ENCODE results near the gene ATG5. TPM values are rescaled to one million over a fixed set of nuclear protein-coding genes. Genes with fewer than 3 reads are reported as not detected.

Gene ATG5
- polyA plus RNA-seq, 6 donors from 2014 or later = 33.6 to 44.4 (median 40.3) TPM

DNA sequence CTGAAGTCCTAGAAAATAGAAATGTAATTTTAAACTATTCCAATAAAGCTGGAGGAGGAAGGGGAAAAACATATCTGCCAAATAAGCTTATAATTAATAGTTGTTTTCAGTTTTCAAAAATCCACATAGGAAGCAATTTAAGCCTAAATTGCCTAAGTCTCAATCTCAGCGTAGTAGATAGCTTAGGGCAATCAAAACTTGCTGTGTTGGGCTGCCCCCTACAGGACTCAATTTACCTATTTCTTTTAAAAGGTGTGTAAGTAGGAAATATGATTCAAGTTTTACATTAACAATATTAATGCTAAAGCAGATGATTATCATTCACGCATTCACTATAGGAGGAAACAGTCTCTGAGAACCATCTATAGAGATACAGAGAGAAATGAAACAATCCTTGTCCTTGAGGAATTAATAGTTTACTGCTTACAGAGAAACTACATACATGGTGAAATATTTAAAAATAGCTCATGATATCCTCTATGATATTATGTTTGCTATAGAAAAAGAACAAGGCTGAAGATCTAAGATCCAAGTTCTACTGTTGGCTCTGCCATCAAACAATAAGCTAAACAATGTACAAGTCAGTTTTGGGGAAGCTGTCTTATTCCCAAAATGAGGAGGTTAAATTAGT lies 102.1 kb downstream of the ATG5 start:
- DNase-seq = peak; percentile 61
- H3K36me3 Mint-ChIP-seq = peaks cover 10 to 13% of the 10 kb centered on the region in 2 donors
- H3K27ac Mint-ChIP-seq = no peak overlapping the region
- H3K4me3 Mint-ChIP-seq = no peak overlapping the region
- ATAC-seq (ENCODE audit: low read depth in 2 of 2) = peak; percentile 43 to 61
- H3K4me1 Mint-ChIP-seq = peaks cover 4 to 15% (median 13%) of the 10 kb centered on the region in 3 donors
- peaks cover 0 to 9% (median 0%) of the 10 kb centered on the region in 7 donors for H3K9me3 Mint-ChIP-seq
- H3K27me3 Mint-ChIP-seq = no peaks in the 10 kb centered on the region

DNA sequence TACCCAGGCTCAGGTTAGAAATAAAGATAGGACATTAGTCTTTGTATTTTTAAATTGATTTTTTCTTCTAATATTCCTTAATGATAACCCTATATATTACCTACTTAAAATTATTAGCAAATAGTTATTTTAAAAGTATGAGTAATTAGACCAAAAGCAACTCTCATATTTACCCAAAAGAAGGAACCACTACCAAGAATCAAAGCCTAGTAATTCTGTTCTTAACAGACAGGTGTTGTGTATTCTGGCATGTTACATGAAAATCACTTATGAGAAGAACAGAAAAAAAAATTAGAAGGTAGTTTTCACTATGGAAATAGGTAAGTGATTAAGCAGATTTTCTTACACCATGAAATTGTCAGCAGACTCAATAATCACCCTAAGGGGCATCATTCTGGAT lies 105.1 kb downstream of the ATG5 start:
- H3K4me3 Mint-ChIP-seq = no peak overlapping the region
- peaks cover 0 to 8% (median 6%) of the 10 kb centered on the region in 3 donors for H3K4me1 Mint-ChIP-seq
- H3K36me3 Mint-ChIP-seq = no peaks in the 10 kb centered on the region
- H3K27me3 Mint-ChIP-seq = no peaks in the 10 kb centered on the region
- H3K9me3 Mint-ChIP-seq = no peaks in the 10 kb centered on the region
- DNase-seq (no peak), ATAC-seq (ENCODE audit: low read depth in 2 of 2) (no peak)
- H3K27ac Mint-ChIP-seq = no peak overlapping the region

DNA sequence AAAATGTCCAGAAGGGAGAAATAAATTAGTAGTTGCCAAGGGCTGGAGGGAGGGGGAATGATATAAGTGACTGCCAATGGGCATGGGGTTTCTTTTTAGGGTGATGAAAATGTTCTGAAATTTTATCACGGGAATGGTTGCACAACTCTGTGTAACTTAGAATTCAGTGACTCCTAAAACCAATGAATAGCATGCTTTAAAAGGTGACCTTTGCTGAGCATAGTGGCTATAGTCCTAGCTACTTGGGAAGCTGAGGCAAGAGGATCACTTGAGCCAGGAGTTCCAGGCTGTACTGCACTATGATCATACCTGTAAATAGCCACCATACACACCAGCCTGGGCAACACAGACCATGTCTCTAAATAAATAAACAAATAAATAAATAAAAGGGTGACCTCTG lies 109.0 kb downstream of the ATG5 start:
- DNase-seq (no peak), ATAC-seq (ENCODE audit: low read depth in 2 of 2) (no peak)
- Mint-ChIP-seq H3K4me1 (peaks cover 9 to 13% (median 12%) of the 10 kb centered on the region in 3 donors), H3K36me3 (no peaks in the 10 kb centered on the region), H3K4me3 (no peak overlapping the region), H3K27ac (no peak overlapping the region), H3K27me3 (no peaks in the 10 kb centered on the region), H3K9me3 (no peaks in the 10 kb centered on the region)

DNA sequence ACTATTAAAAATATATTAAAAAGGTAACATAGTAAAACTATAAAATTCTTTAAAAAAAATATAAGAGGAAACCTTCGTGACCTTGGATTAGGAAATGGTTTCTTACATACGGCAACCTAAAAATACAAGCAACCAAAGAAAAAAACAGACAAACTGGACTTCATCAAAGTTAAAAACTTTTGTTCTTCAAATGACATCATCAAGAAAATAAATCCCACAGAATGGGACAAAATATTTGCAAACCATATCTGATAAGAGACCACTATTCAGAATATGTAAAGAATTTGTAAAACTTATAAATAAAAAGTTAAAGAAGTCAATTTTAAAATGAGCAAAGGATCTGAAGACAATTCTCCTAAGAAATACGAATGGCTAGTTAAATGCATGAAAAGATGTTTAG lies 110.0 kb downstream of the ATG5 start:
- Mint-ChIP-seq H3K4me1 (peaks cover 13 to 16% (median 14%) of the 10 kb centered on the region in 3 donors), H3K27ac (no peak overlapping the region), H3K4me3 (no peak overlapping the region), H3K9me3 (no peaks in the 10 kb centered on the region), H3K27me3 (no peaks in the 10 kb centered on the region), H3K36me3 (peaks cover 5 to 8% of the 10 kb centered on the region in 2 donors)
- ATAC-seq (ENCODE audit: low read depth in 2 of 2) (no peak), DNase-seq (no peak)

DNA sequence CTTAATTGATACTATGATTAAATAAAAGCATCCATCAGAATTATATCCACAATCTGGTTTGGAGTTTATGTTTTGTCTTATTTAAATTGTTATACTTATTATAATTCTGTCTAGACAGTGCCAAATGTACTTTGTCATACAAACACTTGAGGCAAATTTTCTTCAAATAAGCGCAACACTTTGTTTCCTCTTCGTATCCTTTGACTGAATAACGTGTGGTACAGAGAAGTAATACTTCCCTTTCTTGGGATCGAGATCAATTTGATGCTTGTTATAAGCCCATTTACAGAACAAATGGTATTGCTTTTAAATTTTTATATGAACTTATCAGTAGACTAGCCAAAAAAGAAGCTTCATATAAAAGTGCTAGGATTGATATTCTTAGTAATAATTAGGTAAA lies 111.0 kb downstream of the ATG5 start:
- Mint-ChIP-seq H3K4me3 (no peak overlapping the region), H3K27me3 (no peaks in the 10 kb centered on the region), H3K36me3 (peaks cover 5 to 8% of the 10 kb centered on the region in 2 donors), H3K4me1 (peaks cover 13 to 16% (median 14%) of the 10 kb centered on the region in 3 donors), H3K27ac (peak overlapping the region in 2 of 6 donors; percentile 4 to 26), H3K9me3 (no peaks in the 10 kb centered on the region)
- DNase-seq (no peak), ATAC-seq (ENCODE audit: low read depth in 2 of 2) (peak in 1 of 2 donors; percentile 41)

DNA sequence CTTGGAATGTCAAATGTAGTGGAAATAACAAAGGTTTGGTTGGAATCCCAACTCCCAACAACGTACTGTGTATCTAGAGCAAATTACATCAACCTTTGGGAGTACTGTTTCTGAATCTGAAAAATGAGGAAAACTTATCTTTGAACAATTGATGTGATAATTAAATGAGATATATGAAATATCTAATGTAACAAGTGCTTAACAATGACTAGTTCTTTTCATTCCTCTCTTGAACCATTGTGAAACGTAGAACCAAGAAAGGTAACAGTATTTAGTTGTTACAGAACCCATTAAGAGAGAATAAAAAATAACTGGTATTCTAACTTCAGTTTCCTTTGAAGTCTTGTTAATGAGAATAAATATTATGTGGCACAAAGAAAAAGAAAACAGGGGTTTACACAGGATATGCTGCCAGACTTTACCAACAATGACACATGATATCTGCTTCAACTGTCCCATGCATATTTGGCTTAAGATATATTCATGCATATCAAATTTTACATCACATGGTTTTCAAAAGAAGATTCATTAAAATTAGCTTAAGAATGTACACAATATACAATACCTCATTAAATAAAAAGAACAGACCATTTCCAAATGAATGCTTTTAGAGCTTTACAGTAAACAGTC lies 111.8 kb downstream of the ATG5 start:
- ATAC-seq (ENCODE audit: low read depth in 2 of 2) (no peak), DNase-seq (no peak)
- H3K27me3 Mint-ChIP-seq = no peaks in the 10 kb centered on the region
- peak overlapping the region in 3 of 6 donors; percentile 44 to 60 (median 57) for H3K27ac Mint-ChIP-seq
- peaks cover 5 to 8% of the 10 kb centered on the region in 2 donors for H3K36me3 Mint-ChIP-seq
- H3K9me3 Mint-ChIP-seq = peaks cover 0 to 3% (median 0%) of the 10 kb centered on the region in 7 donors
- H3K4me3 Mint-ChIP-seq = no peak overlapping the region
- peaks cover 13 to 16% (median 14%) of the 10 kb centered on the region in 3 donors for H3K4me1 Mint-ChIP-seq

DNA sequence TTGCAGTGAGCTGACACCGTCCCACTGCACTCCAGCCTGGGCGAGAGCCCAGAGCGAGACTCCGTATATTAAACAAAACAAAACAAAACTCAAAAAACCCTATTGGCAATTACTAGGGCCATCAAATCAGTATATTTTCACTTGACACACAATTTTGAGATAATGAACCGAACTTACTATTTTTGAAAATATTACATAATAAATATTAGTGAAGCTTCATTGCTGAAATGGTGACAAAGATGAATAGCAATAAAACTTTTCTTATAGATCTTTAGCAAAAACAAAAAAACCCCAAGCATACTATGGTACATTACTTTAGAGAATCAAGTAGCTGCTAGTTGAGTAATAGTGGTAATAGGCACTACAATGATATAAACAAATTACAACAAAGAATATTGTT lies 113.0 kb downstream of the ATG5 start:
- ATAC-seq (ENCODE audit: low read depth in 2 of 2) (no peak), DNase-seq (no peak)
- H3K36me3 Mint-ChIP-seq = peaks cover 5 to 8% of the 10 kb centered on the region in 2 donors
- peaks cover 13 to 16% (median 14%) of the 10 kb centered on the region in 3 donors for H3K4me1 Mint-ChIP-seq
- H3K4me3 Mint-ChIP-seq = no peak overlapping the region
- no peak overlapping the region for H3K27ac Mint-ChIP-seq
- H3K27me3 Mint-ChIP-seq = no peaks in the 10 kb centered on the region
- peaks cover 0 to 3% (median 0%) of the 10 kb centered on the region in 7 donors for H3K9me3 Mint-ChIP-seq

DNA sequence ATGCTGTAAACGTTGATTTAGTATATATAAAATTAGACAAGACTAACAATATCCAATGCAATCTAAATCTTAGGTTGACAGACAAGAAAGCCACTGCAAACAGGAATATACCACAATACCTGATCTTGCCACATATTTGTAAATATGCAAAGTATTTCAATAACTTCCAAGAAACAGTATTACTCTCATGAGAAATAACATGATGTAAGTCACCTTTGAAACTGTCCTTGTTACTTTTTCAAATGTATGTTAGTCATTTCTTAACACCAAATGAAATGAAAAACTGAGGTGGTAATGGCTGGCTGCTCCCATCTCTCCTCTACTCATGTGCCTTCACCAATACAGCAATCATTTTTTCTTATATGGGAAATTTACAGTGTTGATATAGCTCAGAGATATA lies 118.7 kb downstream of the ATG5 start:
- H3K4me1 Mint-ChIP-seq = peaks cover 0 to 13% (median 9%) of the 10 kb centered on the region in 3 donors
- H3K27me3 Mint-ChIP-seq = no peaks in the 10 kb centered on the region
- no peak overlapping the region for H3K4me3 Mint-ChIP-seq

DNA sequence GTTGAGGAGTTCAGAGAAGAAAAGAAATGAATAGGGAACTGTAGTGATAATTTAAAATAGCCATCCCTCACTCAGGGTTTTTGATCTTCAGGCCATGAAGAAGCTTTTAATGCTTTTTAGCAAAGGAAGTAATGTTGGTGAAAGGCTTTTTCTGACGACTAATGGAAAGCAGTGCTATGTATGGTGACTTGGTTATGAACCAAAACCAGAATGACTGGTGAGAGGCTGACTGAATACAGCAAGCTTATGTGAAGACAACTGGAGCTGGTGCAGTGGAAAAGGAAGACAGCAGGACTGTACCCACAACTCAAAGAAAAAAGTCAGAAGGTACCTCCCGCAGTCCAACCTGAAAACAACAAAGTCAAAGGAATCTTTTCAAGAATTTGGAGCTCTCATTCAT lies 120.6 kb downstream of the ATG5 start:
- H3K27ac Mint-ChIP-seq = peak overlapping the region in 2 of 6 donors; percentile 22 to 49
- no peak overlapping the region for H3K4me3 Mint-ChIP-seq
- no peak for DNase-seq
- H3K36me3 Mint-ChIP-seq = peaks cover 6 to 11% of the 10 kb centered on the region in 2 donors
- peaks cover 0 to 9% (median 4%) of the 10 kb centered on the region in 3 donors for H3K4me1 Mint-ChIP-seq
- ATAC-seq (ENCODE audit: low read depth in 2 of 2) = no peak
- H3K27me3 Mint-ChIP-seq = no peaks in the 10 kb centered on the region
- H3K9me3 Mint-ChIP-seq = peaks cover 0 to 3% (median 0%) of the 10 kb centered on the region in 7 donors

More for the DNA sequence above, 118.7 kb downstream of the ATG5 start:
- no peak for ATAC-seq (ENCODE audit: low read depth in 2 of 2)
- no peak for DNase-seq
- Mint-ChIP-seq H3K27ac (peak overlapping the region in 1 of 6 donors; percentile 80), H3K36me3 (peaks cover 12 to 14% of the 10 kb centered on the region in 2 donors), H3K9me3 (peaks cover 0 to 3% (median 0%) of the 10 kb centered on the region in 7 donors)

DNA sequence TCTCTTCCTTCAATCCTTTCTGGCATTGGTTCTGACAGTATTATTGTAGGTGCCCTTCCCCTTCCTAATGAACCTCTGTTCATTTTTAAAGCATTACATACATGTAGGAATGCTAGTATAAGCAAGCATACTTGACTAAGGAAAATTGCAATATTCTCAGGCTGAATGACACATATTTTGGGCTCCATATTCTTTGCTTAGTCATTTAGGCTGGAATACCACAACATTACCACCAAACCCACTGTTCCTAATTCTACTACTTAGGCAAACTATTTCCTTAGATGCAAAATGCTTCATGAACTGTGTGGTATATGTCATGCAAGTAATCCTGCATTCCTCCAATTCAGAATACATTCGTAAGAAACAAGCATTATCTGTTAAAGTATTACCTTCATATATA lies 125.6 kb downstream of the ATG5 start:
- Mint-ChIP-seq H3K27me3 (no peaks in the 10 kb centered on the region), H3K36me3 (peaks cover 6 to 15% of the 10 kb centered on the region in 2 donors), H3K27ac (peak overlapping the region in 1 of 6 donors; percentile 41), H3K4me1 (peaks cover 24 to 30% (median 27%) of the 10 kb centered on the region in 3 donors), H3K4me3 (no peak overlapping the region), H3K9me3 (no peaks in the 10 kb centered on the region)
- ATAC-seq (ENCODE audit: low read depth in 2 of 2) = no peak
- DNase-seq = no peak

DNA sequence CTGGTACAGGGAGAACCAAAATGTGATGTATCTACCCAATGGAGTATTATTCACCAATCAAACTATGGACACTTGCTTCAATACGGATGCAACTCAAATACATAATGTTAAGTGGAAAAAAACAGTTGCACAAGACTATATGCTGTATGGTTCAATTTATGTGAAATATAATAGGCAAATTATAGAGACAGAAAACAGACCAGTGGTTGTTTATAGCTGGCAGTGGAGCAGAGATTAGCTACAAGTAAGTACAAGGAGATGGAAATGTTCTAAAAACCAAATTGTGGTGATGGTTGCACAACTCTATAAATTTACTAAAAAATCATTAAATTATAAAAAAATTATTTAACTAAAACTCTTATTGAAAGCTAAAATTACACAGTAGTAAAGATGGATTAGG lies 126.2 kb downstream of the ATG5 start:
- H3K27me3 Mint-ChIP-seq = no peaks in the 10 kb centered on the region
- peaks cover 0 to 8% of the 10 kb centered on the region in 2 donors for H3K36me3 Mint-ChIP-seq
- H3K4me1 Mint-ChIP-seq = peaks cover 22 to 36% (median 22%) of the 10 kb centered on the region in 3 donors
- H3K9me3 Mint-ChIP-seq = no peaks in the 10 kb centered on the region
- DNase-seq = no peak
- H3K4me3 Mint-ChIP-seq = no peak overlapping the region
- peak overlapping the region in 1 of 6 donors; percentile 30 for H3K27ac Mint-ChIP-seq
- ATAC-seq (ENCODE audit: low read depth in 2 of 2) = no peak

DNA sequence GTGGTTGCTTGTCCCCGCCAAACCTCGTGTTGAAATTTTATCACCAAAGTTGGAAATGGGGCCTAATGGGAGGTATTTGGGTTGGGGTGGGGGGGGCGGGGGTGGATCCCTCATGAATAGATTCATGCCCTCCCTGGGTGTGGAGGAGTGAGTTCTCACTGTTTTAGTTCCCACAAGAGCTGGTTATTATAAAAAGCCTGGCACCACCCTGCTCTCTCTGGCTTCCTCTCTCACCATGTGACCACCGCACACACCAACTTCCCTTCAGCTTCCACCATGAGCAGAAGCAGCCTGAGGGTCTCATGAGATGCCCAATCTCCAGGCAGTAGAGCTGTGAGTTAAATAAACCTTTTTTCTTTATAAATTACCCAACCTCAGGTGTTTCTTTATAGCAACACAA lies 128.1 kb downstream of the ATG5 start:
- ATAC-seq (ENCODE audit: low read depth in 2 of 2) (peak in 1 of 2 donors; percentile 40), DNase-seq (no peak)
- peak overlapping the region in 5 of 6 donors; percentile 43 to 82 (median 64) for H3K27ac Mint-ChIP-seq
- H3K4me3 Mint-ChIP-seq = peak overlapping the region in 3 of 8 donors; percentile 38 to 70 (median 52)
- peaks cover 22 to 36% (median 22%) of the 10 kb centered on the region in 3 donors for H3K4me1 Mint-ChIP-seq
- peaks cover 0 to 8% of the 10 kb centered on the region in 2 donors for H3K36me3 Mint-ChIP-seq
- H3K9me3 Mint-ChIP-seq = no peaks in the 10 kb centered on the region
- H3K27me3 Mint-ChIP-seq = no peaks in the 10 kb centered on the region

DNA sequence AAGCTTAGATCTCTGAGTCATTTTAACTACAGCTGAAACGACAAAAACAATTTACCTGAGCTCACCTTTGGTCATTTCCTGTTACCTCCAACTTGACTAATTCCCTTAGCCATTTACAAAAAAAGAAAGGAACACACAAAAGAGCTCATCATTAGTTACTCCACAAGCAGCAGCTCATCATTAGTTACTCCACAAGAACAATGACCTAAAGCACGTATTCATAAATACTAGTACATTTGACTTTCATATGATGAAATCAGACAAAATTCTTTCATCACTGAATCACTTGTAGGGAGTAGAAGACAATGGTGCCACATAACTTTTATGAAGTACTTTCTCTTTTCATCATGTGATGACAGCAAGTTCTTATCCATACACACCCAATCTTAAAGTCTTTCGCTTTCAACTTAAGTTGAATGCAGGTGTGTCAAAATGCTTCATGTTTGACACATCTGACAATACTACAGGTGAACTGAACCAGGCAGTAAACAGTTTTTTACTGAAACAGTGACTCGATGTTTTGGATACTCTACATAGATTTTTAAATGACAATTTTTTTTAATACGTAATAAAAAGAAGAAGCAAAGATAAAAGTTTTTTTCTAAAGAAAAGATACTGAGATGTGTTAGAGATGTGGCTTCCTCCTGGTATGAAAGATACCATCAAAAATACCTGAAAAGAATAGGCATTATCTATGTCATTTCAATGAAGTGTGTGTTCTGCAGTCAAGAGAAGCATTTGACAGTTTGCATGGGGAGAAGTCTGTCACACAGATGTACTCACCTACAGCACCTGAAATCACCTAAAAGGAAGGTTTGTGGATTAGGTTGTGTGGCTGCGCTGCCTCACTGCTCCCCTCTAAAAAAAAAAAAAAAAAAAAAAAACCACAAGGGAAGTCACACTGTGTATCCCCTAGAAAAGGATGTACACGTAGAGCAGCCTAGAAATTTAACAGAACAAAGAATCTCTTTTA lies 130.3 kb downstream of the ATG5 start:
- peak overlapping the region in 5 of 6 donors; percentile 34 to 94 (median 77) for H3K27ac Mint-ChIP-seq
- peak; percentile 91 to 94 for ATAC-seq (ENCODE audit: low read depth in 2 of 2)
- no peaks in the 10 kb centered on the region for H3K27me3 Mint-ChIP-seq
- peak; percentile 24 for DNase-seq
- H3K4me1 Mint-ChIP-seq = peaks cover 22 to 36% (median 22%) of the 10 kb centered on the region in 3 donors
- H3K36me3 Mint-ChIP-seq = peaks cover 0 to 4% of the 10 kb centered on the region in 2 donors
- H3K9me3 Mint-ChIP-seq = no peaks in the 10 kb centered on the region
- peak overlapping the region in 6 of 8 donors; percentile 20 to 79 (median 39) for H3K4me3 Mint-ChIP-seq
